Amniotic stem cell (primary cell): ENCODE data around the gene ZNF324.
"Not testable (repeated sequence)": the region's sequence is repeated elsewhere in the genome, so short reads cannot be mapped to it uniquely, and the experiment has no call there.

ENCODE experiments used
- DNase-seq: peaks from one replicate; lab custom pipeline; 2025; lab: John Stamatoyannopoulos, UW

ZNF324 gene

DNA sequence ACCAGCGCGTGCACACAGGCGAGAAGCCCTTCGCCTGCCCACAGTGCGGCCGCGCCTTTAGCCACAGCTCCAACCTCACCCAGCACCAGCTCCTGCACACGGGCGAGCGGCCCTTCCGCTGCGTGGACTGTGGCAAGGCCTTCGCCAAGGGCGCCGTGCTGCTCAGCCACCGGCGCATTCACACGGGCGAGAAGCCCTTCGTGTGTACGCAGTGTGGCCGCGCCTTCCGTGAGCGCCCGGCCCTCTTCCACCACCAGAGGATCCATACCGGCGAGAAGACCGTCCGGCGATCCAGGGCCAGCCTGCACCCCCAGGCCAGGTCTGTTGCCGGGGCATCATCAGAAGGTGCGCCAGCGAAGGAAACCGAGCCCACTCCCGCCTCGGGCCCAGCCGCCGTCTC is 4.9 kb downstream of the ZNF324 start:
- no peak for DNase-seq

- DNase-seq = no peak
These were observed 6.9 kb downstream of the ZNF324 start for GRCh38 chr19:58473775-58474174.

GRCh38 chr19:58474291-58474996 is 7.6 kb downstream of the ZNF324 start:
- DNase-seq = no peak

DNA sequence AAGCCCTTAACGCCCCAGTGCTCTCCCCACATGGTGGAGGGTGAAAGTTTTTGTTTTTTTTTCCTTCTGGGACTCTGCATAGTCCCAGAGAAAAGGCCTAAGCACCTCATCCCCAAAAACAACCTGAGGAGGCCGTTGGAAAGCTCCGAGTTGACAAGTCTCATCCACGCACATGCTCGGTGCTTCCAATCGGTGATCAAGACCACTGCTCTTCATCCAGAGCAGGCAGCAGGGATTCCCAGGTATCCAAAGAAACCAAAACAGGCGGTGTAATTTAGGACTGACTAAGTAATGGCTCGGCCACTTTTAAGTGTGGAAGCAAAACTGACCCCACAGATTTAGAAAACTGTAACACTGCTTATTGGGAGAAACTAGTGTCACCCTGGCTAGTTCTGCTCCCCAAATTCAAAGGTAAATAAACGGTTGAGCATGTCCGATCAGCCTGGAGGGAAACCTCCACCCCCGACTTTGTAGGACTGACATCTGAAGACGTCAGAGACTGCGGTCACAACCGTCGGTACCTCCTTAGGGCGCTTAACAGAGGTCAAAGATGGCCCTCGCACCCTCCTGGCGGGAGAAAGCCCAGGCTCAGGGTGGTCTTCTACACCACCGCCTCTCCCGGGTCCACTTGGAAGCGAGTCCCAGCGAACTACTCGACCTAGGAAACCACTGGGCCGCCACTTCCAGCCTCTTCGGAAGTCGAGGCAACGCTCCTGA is 8.3 kb downstream of the ZNF324 start:
- DNase-seq = no peak

DNA sequence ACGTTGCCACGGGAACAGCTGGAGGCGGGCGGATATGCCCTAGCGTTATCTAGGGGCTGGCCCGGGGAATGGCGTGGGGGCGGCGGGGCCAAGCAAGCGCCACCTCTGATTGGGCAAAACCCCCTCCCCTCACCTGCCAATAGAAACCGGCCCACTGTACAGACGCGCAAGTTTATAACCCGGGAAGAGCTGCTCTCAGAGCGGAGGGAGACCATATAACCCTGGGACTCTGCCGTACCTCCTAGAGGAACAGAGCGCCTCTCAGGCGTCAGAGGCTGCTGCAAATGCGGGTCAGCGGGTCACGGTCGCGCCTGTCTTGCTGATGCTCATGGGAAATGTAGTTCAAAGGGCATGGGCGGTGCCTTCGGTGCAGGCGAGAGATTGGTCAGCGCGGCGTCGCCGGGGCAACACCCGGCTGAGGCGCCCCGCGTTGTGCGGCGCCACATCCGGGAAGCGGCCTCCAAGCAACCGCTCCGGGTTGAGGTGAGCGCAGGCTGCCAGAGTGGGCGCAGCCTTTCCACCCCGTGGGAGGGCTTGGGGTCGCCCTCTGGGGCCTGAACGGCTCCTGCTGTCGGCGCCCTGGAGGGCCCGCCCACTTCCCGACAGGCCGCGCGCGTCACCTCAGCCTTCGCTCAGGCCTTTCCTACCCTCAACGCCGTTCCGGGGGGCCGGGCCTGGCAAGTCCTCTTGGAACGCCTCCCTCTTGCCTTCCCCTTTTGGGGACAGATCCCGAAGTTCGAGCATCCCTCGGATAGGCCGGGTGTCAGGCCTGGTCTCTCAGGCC is 9.0 kb downstream of the ZNF324 start, which contains the start of gene ZNF446:
Gene ZNF446, plus strand, starts transcription at position 639 of the 784 bp plus-strand sequence. CDS start 867 bp downstream, outside the sequence.
- DNase-seq = peak; percentile 90

GRCh38 chr19:58476498-58477015 is 9.7 kb downstream of the ZNF324 start:
- DNase-seq = no peak

- DNase-seq = no peak
These were observed 10.2 kb downstream of the ZNF324 start for GRCh38 chr19:58477130-58477529.

DNA sequence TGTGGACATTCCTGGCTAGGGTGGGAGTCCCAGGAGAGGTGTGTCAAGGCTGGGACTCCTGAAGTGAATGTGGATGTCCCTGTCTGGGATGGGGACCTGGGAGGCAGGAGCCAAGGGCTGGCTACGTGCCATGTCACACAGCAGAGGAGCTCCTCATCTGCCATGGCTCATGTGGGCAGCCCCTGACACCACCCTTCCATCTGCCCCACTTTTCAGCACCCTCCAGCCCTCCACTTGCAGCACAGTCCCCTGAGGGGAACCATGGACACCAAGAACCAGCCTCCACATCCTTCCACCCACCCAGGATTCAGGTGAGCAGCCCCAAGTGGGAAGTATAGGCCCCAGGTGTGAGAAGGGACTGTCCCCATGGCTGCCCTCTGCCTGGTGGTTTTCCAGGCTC is 11.0 kb downstream of the ZNF324 start:
- no peak for DNase-seq

DNA sequence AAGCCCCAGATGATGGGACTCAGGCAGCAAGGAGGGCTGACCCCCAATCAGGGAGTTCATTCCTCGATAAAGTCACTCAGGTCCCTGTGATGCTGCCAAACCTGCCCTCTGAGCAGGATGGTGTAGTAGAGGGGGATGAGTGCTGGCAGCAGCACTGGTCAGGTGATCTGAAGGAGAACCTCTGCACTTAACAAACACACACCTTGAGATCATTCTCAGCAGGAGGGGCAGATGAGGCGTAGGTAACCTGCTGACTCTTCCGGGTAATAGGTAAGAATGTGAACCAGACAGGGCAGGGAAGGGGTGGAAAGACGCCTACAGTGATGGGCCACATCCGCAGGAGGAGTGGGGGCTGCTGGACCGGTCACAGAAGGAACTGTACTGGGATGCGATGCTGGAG is 12.4 kb downstream of the ZNF324 start:
- DNase-seq = no peak

DNA sequence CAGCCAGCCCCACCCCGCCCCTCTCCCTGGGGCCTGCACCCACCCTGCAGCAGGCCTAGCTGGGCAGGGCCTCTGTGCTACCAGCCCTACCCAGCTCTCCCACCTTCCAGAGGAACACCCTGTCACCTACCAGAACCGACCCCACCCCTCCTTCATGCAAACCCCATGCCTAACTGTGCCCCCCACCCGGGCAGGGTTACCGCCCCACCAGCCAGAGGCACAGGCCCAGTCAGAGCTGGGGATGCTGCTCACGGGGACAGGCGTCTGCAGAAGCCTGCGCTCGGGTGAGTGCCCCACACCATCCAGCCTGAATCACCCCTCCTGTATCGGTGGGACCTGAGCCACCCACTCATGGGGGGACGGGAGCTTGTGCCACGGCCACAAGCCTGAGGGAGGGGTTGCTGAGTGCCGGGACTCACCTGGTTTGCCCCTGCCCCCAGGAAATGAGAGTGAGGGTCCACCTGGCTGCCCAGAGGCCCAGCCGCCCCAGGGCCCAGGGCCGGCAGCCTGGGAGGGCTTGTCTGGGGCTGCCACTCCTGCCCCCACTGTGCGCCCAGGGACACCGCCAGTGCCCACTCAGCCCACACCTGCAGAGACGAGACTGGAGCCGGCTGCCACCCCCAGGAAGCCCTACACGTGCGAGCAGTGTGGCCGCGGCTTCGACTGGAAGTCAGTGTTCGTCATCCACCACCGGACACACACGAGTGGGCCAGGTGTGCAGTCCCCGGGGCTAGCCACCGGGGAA is 13.0 kb downstream of the ZNF324 start:
- no peak for DNase-seq

DNA sequence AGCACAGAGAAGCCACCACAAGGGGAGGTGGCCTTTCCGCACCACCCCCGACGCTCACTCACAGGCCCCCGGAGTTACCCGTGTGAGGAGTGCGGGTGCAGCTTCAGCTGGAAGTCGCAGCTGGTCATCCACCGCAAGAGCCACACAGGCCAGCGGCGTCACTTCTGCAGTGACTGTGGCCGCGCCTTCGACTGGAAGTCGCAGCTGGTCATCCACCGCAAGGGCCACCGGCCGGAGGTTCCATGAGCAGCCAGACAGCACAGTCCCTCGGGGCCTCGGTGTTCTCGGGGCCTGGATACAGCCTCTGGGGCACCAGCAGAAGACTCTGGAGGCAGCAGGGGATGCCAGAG is 13.6 kb downstream of the ZNF324 start:
- no peak for DNase-seq

GRCh38 chr19:58480831-58481230 is 14.0 kb downstream of the ZNF324 start:
- no peak for DNase-seq

DNA sequence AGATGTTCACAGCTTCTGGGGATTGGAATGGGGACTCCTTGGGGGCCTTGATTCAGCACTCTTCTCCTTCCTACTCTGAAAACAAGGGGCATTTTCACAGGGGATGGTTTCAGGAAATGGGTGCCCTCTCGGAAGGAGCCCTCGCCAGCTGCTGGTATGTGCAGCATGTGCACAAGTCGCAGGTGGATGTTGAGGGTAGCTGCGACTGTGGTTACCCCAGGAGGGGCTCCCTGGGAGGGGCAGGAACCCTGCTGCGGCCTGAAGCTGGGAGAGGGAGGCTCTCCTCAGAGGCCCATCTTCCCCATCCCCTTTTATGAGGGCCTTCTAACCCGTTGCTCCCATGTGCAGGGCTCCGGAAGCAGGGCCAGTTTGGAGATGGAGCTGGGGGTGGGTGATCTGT is 15.5 kb downstream of the ZNF324 start:
- DNase-seq = no peak

- DNase-seq = no peak
These were observed 16.9 kb downstream of the ZNF324 start for GRCh38 chr19:58483776-58484175.

GRCh38 chr19:58484349-58484748 is 17.5 kb downstream of the ZNF324 start:
- not testable (repeated sequence) for DNase-seq

DNA sequence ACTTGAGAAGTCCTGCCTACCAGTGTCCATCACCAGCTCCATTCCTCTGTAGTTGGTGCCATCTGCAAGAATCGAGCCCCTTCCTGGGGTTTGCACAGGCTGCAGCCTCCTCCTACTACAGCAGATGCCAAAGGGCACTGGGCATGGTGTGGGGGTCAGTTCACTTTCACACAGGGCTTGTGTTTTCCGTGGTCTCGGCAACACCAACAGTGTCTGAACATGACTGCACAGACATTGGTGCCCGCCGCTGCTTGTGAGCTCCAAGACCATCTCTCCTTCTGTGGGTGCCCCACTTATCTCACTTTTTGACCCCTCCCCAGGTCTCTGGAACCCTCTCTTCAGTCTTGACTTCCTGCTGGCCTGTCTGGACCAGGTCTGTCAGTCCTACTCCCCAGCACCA is 24.5 kb downstream of the ZNF324 start:
- no peak for DNase-seq

- DNase-seq = no peak
These were observed 25.4 kb downstream of the ZNF324 start for GRCh38 chr19:58492265-58492664.

- no peak for DNase-seq
These were observed 30.8 kb downstream of the ZNF324 start for GRCh38 chr19:58497634-58498170.

DNA sequence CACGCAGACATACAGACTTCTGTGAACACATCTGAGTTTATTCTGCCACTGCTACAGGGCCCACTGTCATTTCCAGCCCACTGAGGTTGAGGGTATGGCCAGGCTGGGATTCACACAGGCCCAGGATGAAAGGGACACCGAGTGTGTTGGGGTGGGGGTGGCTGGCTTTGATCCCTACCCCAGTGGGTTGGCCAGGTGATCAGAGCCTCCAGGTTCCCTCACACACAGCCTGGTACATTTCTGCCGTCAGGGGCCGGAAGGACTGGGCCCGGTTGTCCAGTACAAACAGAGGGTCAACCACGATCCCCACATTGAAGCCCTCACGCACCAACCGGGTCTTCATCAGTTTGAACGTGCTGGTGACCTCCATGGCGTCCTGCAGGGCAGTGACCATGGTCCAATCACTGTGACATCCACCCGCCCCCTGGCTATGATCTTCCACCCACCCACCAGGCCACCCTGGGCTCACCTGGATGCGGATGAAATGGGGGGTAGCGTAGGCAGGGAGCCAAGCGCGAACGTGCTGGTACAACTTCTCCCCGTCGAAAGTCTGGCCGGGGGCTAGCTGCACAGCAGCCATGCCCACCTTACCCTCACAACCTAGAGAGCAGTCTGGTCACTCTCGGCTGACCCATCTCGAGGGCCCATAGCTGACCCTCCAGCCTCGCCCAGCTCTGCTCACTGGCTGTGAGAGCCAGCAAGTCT is 31.6 kb downstream of the ZNF324 start:
- DNase-seq = no peak

DNA sequence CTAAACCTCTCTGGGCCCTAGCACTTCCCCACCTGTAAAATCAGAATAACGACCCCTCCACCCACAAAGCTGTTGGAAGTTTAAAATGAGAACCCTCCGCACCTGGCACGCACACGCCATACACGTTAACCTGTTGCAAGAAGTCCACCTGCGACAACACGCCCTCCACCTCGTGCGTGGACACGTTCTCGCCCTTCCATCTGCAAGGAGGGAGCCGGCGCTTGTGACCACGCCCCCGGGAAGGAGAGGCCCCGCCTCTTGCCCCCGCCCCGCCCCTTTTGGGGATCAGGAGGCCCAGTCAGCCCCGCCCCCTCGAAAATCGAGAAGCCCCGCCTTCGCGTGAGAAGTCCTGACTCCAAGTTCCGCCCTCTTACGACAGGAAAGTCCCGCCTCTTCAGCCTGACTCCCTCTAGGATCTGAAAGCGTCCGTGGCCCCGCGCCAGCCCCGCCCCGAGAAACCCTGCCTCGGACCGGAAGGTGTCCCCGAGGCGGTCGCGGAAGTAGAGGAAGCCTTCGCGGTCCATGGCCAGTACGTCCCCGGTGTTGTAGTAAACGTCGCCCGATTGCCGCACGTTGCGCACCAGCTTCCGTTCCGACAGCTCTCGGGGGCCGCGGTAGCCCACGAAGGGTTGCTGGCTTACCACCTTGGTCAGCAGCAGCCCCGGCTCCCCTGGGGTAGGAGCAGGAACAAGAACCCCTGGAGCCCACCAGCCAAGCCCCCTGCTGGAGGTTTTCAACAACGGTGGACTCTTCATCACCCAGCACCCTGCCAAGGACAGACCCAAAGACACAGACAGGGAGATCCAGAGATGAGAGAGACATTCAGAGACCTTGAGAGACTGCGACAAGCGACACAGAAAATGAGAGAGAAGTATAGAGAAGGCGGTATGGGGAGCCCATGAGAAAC is 32.4 kb downstream of the ZNF324 start:
- DNase-seq = peak; percentile 98
